Stimulated activated CD8-positive, alpha-beta memory T cell treated with anti-CD3 and anti-CD28 coated beads, Interleukin-7, amount 100 ng/mL, for 1 hour (primary cell): ENCODE measurements around the gene ZBTB25.

Experiments used
- DNase-seq, 2 donors: peaks; one replicate each; pipeline ENCODE4 v3.0.0-alpha.2; 2020; ENCODE audit warnings: low read depth in 2 of 2

ZBTB25 gene

DNA sequence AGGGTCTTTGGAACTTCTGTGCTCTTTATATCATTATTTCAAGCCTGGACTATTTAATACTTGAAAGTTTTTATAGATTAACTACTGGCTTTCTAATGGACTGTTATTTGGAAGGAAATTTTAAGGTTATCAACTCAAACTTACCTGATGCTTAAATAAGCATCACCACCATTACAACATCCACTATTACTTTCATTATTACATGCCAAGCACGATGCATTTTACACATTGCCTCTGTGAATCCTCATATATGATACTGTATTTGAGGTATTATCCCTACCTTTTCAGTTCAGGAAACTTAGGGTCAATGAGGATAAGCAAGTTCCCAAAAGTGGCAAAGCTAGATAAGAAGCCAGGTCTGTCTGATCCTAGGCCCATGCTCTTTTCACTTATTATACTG, 13.3 kb upstream of the ZBTB25 start:
- no peak for DNase-seq

DNA sequence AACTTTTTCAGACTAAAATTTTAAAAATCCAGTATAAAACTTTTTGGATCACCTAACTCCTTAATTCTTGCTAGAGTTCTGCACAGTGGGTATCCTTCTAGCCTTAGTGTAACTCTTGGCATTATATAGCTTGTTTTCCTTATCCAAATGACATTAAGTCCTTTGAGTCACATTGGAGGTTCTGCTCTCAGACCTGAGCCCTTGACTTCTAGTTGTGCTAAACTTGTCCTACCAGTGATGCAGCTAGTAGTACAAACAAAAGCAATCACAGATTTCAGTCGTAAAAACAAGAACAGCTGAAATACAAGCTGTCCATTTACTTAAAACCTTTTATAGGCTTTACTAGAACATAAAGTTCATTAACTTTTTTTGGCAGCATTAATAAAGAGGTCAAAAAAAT, 11.4 kb upstream of the ZBTB25 start:
- DNase-seq: no peak

- DNase-seq: no peak
Observed at GRCh38 chr14:64513271-64513670, 9.6 kb upstream of the ZBTB25 start.

- DNase-seq: peak; percentile 41 to 52
Observed at GRCh38 chr14:64510825-64511671, 7.4 kb upstream of the ZBTB25 start.

GRCh38 chr14:64509036-64509435, 5.4 kb upstream of the ZBTB25 start:
- DNase-seq: no peak

GRCh38 chr14:64508215-64508776, 4.7 kb upstream of the ZBTB25 start:
- no peak for DNase-seq

GRCh38 chr14:64507376-64508156, 3.9 kb upstream of the ZBTB25 start:
- no peak for DNase-seq

GRCh38 chr14:64506721-64507120, 3.1 kb upstream of the ZBTB25 start:
- DNase-seq: no peak

- DNase-seq: peak; percentile 61 to 67
Observed at GRCh38 chr14:64504897-64505794, 1.5 kb upstream of the ZBTB25 start.

DNA sequence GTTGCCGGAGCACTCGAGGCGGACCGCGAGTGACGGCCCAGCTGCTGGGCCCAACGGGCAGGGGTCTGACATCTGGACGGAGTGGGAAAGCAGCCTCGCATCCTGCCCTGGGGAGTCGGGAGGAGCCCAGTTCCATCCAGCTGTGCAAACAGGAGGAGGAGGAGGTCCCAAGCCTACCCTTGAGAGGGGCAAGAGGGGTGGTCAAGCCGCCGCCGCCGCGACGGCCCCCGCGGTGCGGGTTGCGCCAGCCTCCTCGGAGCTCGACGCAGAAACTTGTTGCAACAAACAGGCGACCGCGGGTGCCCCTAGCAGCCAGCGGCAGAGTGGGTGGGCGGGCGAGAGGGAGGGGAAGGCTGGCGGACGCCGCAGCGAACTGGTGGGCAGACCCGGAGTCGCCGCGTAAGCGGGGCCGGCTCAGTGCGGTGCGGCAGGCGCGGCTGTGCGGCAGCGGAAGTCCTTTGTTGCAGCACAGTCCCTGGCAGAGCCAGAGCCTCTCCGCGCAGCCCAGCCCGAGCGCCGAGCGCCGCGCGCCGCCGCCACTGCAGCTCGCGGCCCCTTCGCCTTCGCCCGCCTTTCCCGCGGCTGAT, 765 bp upstream of the ZBTB25 start, which contains the start of gene ZBTB1:
ZBTB1 (plus strand) TSS at position 461 of the 587 bp plus-strand sequence. CDS start 16,735 bp downstream, outside the sequence.
- peak; percentile 63 to 72 for DNase-seq

- no peak for DNase-seq
Observed at GRCh38 chr14:64502887-64503433, 678 bp downstream of the ZBTB25 start.

GRCh38 chr14:64502456-64502855, 1.2 kb downstream of the ZBTB25 start:
- DNase-seq: no peak

- no peak for DNase-seq
Observed at GRCh38 chr14:64501411-64502171, 2.0 kb downstream of the ZBTB25 start.

GRCh38 chr14:64500088-64500487, 3.5 kb downstream of the ZBTB25 start:
- DNase-seq: no peak

- DNase-seq: no peak
Observed at GRCh38 chr14:64496764-64497163, 6.9 kb downstream of the ZBTB25 start.

- DNase-seq: no peak
Observed at GRCh38 chr14:64495252-64495651, 8.4 kb downstream of the ZBTB25 start.

GRCh38 chr14:64493455-64493854, 10.2 kb downstream of the ZBTB25 start:
- DNase-seq: no peak

DNA sequence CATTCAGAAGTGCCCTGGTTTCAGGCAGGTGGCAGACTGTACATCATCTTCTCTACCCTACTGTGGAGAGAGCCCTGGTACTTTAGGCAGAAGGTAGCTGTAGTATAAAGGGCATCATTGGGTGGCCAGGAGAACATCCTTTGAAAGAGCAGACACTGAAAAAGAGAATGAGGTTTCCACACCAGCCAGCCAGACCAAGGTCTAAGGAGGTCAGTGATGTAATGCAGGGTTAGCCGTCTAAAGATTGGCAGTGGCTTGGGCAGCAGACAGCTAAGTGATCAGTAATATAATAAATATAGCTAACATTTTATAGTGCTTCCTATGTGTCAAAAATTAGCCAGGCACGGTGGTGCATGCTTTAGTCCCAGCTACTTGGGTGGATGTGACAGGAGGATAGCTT, 12.0 kb downstream of the ZBTB25 start:
- no peak for DNase-seq

- no peak for DNase-seq
Observed at GRCh38 chr14:64488590-64489099, 15.0 kb downstream of the ZBTB25 start.
